WTC11 (cell line): ENCODE measurements around the gene CSNK1G3. TPM values are rescaled to one million over a fixed set of nuclear protein-coding genes. Genes with fewer than 3 reads are reported as not detected.

Experiments used
- ATAC-seq: fragments of 200-7000 bp; cut with Tn5 transposase; 2 replicates; pipeline ENCODE4 v1.10.0; 2021; ENCODE audit warnings: mild to moderate bottlenecking, moderate library complexity
- CTCF ChIA-PET: fragments of 300-600 bp; sonication (Branson Sonifier 250); formaldehyde crosslinking; loops from one replicate; lab custom pipeline; 2021; ENCODE audit warnings: antibody characterized with exemption; lab: Charles Lee
- POLR2A ChIA-PET: fragments of 350-600 bp; sonication (Branson Sonifier 250); formaldehyde crosslinking; loops from one replicate; lab custom pipeline; 2021; ENCODE audit warnings: antibody characterized with exemption; lab: Charles Lee
- DNase-seq: peaks from one replicate; pipeline ENCODE4 v3.0.0; 2021; ENCODE audit warnings: low spot score
- H3K27ac Mint-ChIP-seq: 2 replicates; pipeline ENCODE4 v1.8.0; 2021; ENCODE audit warnings: mixed read lengths
- H3K27me3 Mint-ChIP-seq: 2 replicates; pipeline ENCODE4 v1.8.0; 2021; ENCODE audit warnings: low read depth, mild to moderate bottlenecking, moderate library complexity, mixed read lengths
- H3K36me3 Mint-ChIP-seq: 2 replicates; pipeline ENCODE4 v1.8.0; 2021; ENCODE audit warnings: mixed read lengths
- H3K4me1 Mint-ChIP-seq: 2 replicates; pipeline ENCODE4 v1.8.0; 2022; ENCODE audit warnings: mixed read lengths
- H3K4me3 Mint-ChIP-seq: 2 replicates; pipeline ENCODE4 v1.8.0; 2021; ENCODE audit warnings: mild to moderate bottlenecking, moderate library complexity, mixed read lengths
- H3K9me3 Mint-ChIP-seq: 2 replicates; pipeline ENCODE4 v1.8.0; 2021; ENCODE audit warnings: mixed read lengths
- ATF3 ChIP-seq: sonication (generic); formaldehyde crosslinking; conservative IDR thresholded peaks from 2 replicates; pipeline ENCODE4 v1.8.1; 2022; ENCODE audit warnings: mild to moderate bottlenecking, missing genetic modification reagents
- ELF4 ChIP-seq: sonication (generic); formaldehyde crosslinking; IDR thresholded peaks from 2 replicates; pipeline ENCODE4 v1.8.1; 2022; ENCODE audit warnings: low read depth, mild to moderate bottlenecking, moderate library complexity, missing genetic modification reagents
- FOXP1 ChIP-seq: sonication (generic); formaldehyde crosslinking; IDR thresholded peaks from 2 replicates; pipeline ENCODE4 v1.8.0; 2022; ENCODE audit warnings: missing genetic modification reagents, mild to moderate bottlenecking, moderate library complexity, borderline replicate concordance
- NFE2L1 ChIP-seq: sonication (generic); formaldehyde crosslinking; IDR thresholded peaks from 2 replicates; pipeline ENCODE4 v1.8.1; 2023; ENCODE audit warnings: missing genetic modification reagents
- NR2C2 ChIP-seq: sonication (generic); formaldehyde crosslinking; IDR thresholded peaks from 2 replicates; pipeline ENCODE4 v1.8.0; 2022; ENCODE audit warnings: mild to moderate bottlenecking, missing genetic modification reagents
- NR3C1 ChIP-seq: sonication (generic); formaldehyde crosslinking; conservative IDR thresholded peaks from 2 replicates; pipeline ENCODE4 v1.8.1; 2023; ENCODE audit warnings: low read depth, mild to moderate bottlenecking, missing genetic modification reagents
- PREB ChIP-seq: sonication (generic); formaldehyde crosslinking; IDR thresholded peaks from 2 replicates; pipeline ENCODE4 v1.8.1; 2022; ENCODE audit warnings: mild to moderate bottlenecking, missing genetic modification reagents, moderate library complexity, borderline replicate concordance
- RORB ChIP-seq: fragments of 250-450 bp; sonication (Bioruptor Pico); IDR thresholded peaks from 2 replicates; pipeline ENCODE4 v1.9.0; 2021; ENCODE audit warnings: mild to moderate bottlenecking
- SP1 ChIP-seq: sonication (generic); formaldehyde crosslinking; conservative IDR thresholded peaks from 2 replicates; pipeline ENCODE4 v1.8.1; 2022; ENCODE audit warnings: missing genetic modification reagents
- ZBTB21 ChIP-seq: sonication (generic); formaldehyde crosslinking; IDR thresholded peaks from 2 replicates; pipeline ENCODE4 v1.8.1; 2023; ENCODE audit warnings: mild to moderate bottlenecking, missing genetic modification reagents, borderline replicate concordance
- ZMAT4 ChIP-seq: fragments of 250-450 bp; sonication (Bioruptor Pico); IDR thresholded peaks from 2 replicates; pipeline ENCODE4 v1.9.0; 2021; ENCODE audit warnings: mild to moderate bottlenecking
- ZNF263 ChIP-seq: sonication (generic); formaldehyde crosslinking; IDR thresholded peaks from 2 replicates; pipeline ENCODE4 v1.8.1; 2022; ENCODE audit warnings: low read depth, mild to moderate bottlenecking, moderate library complexity, missing genetic modification reagents
- ZNF396 ChIP-seq: fragments of 250-450 bp; sonication (Bioruptor Pico); IDR thresholded peaks from 2 replicates; pipeline ENCODE4 v1.8.0; 2021; ENCODE audit warnings: mild to moderate bottlenecking, moderate library complexity, borderline replicate concordance
- ZNF423 ChIP-seq: fragments of 250-450 bp; sonication (Bioruptor Pico); IDR thresholded peaks from 2 replicates; pipeline ENCODE4 v2.1.2; 2022; ENCODE audit warnings: mild to moderate bottlenecking, moderate library complexity
- total RNA-seq: library from RNA; stranded (reverse); gene quantifications from 3 replicates; pipeline ENCODE4 v1.2.3, GENCODE V29; 2021
- TF ChIP-seq, protein P1 (sequence below): sonication (generic); formaldehyde crosslinking; IDR thresholded peaks from 2 replicates; pipeline ENCODE4 v1.8.0; 2022; ENCODE audit warnings: mild to moderate bottlenecking, missing genetic modification reagents
- TF ChIP-seq, protein P2 (sequence below): sonication (generic); formaldehyde crosslinking; IDR thresholded peaks from 2 replicates; pipeline ENCODE4 v1.8.1; 2023; ENCODE audit warnings: mild to moderate bottlenecking, moderate library complexity, missing genetic modification reagents
- TF ChIP-seq, protein P3 (sequence below): fragments of 250-450 bp; sonication (Bioruptor Pico); IDR thresholded peaks from 2 replicates; pipeline ENCODE4 v1.8.0; 2021; ENCODE audit warnings: mild to moderate bottlenecking
- TF ChIP-seq, protein P4 (sequence below): sonication (generic); formaldehyde crosslinking; IDR thresholded peaks from 2 replicates; pipeline ENCODE4 v1.8.1; 2023; ENCODE audit warnings: mild to moderate bottlenecking, missing genetic modification reagents, borderline replicate concordance

The CSNK1G3 gene
- total RNA-seq, 1 experiment from 2014 or later = 51.2 TPM

GRCh38 chr5:123515904-123516303, 3.9 kb downstream of the CSNK1G3 start:
- Mint-ChIP-seq H3K27ac (peak overlapping the region; percentile 13; the same call in 1 of the 2 replicates), H3K4me3 (no peak overlapping the region), H3K9me3 (no peaks in the 10 kb centered on the region), H3K4me1 (peaks cover 50% of the 10 kb centered on the region), H3K27me3 (no peaks in the 10 kb centered on the region), H3K36me3 (no peaks in the 10 kb centered on the region)
- POLR2A ChIA-PET = no interaction called here
- TF ChIP-seq NFE2L1 (CRISPR knock-in tag) = no peak
- TF ChIP-seq, protein P1, sequence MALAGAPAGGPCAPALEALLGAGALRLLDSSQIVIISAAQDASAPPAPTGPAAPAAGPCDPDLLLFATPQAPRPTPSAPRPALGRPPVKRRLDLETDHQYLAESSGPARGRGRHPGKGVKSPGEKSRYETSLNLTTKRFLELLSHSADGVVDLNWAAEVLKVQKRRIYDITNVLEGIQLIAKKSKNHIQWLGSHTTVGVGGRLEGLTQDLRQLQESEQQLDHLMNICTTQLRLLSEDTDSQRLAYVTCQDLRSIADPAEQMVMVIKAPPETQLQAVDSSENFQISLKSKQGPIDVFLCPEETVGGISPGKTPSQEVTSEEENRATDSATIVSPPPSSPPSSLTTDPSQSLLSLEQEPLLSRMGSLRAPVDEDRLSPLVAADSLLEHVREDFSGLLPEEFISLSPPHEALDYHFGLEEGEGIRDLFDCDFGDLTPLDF = no peak
- no peak for TF ChIP-seq ATF3 (CRISPR knock-in tag)
- no peak for TF ChIP-seq ZNF396 (CRISPR knock-in tag)
- TF ChIP-seq ZNF423 (CRISPR knock-in tag) = no peak
- TF ChIP-seq, protein P2, sequence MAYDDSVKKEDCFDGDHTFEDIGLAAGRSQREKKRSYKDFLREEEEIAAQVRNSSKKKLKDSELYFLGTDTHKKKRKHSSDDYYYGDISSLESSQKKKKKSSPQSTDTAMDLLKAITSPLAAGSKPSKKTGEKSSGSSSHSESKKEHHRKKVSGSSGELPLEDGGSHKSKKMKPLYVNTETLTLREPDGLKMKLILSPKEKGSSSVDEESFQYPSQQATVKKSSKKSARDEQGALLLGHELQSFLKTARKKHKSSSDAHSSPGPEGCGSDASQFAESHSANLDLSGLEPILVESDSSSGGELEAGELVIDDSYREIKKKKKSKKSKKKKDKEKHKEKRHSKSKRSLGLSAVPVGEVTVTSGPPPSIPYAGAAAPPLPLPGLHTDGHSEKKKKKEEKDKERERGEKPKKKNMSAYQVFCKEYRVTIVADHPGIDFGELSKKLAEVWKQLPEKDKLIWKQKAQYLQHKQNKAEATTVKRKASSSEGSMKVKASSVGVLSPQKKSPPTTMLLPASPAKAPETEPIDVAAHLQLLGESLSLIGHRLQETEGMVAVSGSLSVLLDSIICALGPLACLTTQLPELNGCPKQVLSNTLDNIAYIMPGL = no peak
- TF ChIP-seq NR3C1 (CRISPR knock-in tag) = no peak
- TF ChIP-seq, protein P3, sequence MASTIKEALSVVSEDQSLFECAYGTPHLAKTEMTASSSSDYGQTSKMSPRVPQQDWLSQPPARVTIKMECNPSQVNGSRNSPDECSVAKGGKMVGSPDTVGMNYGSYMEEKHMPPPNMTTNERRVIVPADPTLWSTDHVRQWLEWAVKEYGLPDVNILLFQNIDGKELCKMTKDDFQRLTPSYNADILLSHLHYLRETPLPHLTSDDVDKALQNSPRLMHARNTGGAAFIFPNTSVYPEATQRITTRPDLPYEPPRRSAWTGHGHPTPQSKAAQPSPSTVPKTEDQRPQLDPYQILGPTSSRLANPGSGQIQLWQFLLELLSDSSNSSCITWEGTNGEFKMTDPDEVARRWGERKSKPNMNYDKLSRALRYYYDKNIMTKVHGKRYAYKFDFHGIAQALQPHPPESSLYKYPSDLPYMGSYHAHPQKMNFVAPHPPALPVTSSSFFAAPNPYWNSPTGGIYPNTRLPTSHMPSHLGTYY (CRISPR knock-in tag) = no peak
- no peak for TF ChIP-seq FOXP1 (CRISPR knock-in tag)
- TF ChIP-seq PREB = no peak
- TF ChIP-seq, protein P4, sequence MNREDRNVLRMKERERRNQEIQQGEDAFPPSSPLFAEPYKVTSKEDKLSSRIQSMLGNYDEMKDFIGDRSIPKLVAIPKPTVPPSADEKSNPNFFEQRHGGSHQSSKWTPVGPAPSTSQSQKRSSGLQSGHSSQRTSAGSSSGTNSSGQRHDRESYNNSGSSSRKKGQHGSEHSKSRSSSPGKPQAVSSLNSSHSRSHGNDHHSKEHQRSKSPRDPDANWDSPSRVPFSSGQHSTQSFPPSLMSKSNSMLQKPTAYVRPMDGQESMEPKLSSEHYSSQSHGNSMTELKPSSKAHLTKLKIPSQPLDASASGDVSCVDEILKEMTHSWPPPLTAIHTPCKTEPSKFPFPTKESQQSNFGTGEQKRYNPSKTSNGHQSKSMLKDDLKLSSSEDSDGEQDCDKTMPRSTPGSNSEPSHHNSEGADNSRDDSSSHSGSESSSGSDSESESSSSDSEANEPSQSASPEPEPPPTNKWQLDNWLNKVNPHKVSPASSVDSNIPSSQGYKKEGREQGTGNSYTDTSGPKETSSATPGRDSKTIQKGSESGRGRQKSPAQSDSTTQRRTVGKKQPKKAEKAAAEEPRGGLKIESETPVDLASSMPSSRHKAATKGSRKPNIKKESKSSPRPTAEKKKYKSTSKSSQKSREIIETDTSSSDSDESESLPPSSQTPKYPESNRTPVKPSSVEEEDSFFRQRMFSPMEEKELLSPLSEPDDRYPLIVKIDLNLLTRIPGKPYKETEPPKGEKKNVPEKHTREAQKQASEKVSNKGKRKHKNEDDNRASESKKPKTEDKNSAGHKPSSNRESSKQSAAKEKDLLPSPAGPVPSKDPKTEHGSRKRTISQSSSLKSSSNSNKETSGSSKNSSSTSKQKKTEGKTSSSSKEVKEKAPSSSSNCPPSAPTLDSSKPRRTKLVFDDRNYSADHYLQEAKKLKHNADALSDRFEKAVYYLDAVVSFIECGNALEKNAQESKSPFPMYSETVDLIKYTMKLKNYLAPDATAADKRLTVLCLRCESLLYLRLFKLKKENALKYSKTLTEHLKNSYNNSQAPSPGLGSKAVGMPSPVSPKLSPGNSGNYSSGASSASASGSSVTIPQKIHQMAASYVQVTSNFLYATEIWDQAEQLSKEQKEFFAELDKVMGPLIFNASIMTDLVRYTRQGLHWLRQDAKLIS (CRISPR knock-in tag) = no peak
- TF ChIP-seq ZMAT4 = no peak
- no peak for TF ChIP-seq ZBTB21
- TF ChIP-seq ZNF263 (CRISPR knock-in tag) = no peak
- TF ChIP-seq NR2C2 (CRISPR knock-in tag) = no peak
- no peak for TF ChIP-seq ELF4 (CRISPR knock-in tag)
- no peak for TF ChIP-seq RORB
- TF ChIP-seq SP1 (CRISPR knock-in tag) = no peak
- no peak for ATAC-seq
- CTCF ChIA-PET = no interaction called here
- no peak for DNase-seq
